ENCODE measurements around the gene GJB4.
"Not testable (repeated sequence)": the region's sequence is repeated elsewhere in the genome, so short reads cannot be mapped to it uniquely, and the experiment has no call there.

The GJB4 gene

GRCh38 chr1:34759503-34760357 lies at the start of gene GJB4:
Gene GJB4 (plus strand): TSS chr1:34759740. CDS start chr1:34761255, 1,515 bp downstream.
- no peak for DNase-seq

GRCh38 chr1:34710812-34711211 lies 48.7 kb upstream of the GJB4 start:
- no peak for DNase-seq

- DNase-seq = no peak
Observed at GRCh38 chr1:34711485-34711884, 48.1 kb upstream of the GJB4 start.

GRCh38 chr1:34712007-34712688 lies 47.4 kb upstream of the GJB4 start:
- DNase-seq = no peak

- DNase-seq = no peak
Observed at GRCh38 chr1:34713443-34713842, 46.1 kb upstream of the GJB4 start.

- DNase-seq = no peak
Observed at GRCh38 chr1:34714386-34714785, 45.2 kb upstream of the GJB4 start.

- no peak for DNase-seq
Observed at GRCh38 chr1:34715139-34715538, 44.4 kb upstream of the GJB4 start.

GRCh38 chr1:34721241-34721640 lies 38.3 kb upstream of the GJB4 start:
- DNase-seq = no peak

- DNase-seq = no peak
Observed at GRCh38 chr1:34721646-34722355, 37.7 kb upstream of the GJB4 start.

- DNase-seq = no peak
Observed at GRCh38 chr1:34726861-34727260, 32.7 kb upstream of the GJB4 start.

- DNase-seq = no peak
Observed at GRCh38 chr1:34730485-34730884, 29.1 kb upstream of the GJB4 start.

GRCh38 chr1:34732831-34733230 lies 26.7 kb upstream of the GJB4 start:
- not testable (repeated sequence) for DNase-seq

GRCh38 chr1:34736692-34737091 lies 22.8 kb upstream of the GJB4 start:
- DNase-seq = no peak

- not testable (repeated sequence) for DNase-seq
Observed at GRCh38 chr1:34737236-34737635, 22.3 kb upstream of the GJB4 start.

GRCh38 chr1:34739613-34740012 lies 19.9 kb upstream of the GJB4 start:
- no peak for DNase-seq

GRCh38 chr1:34740161-34740868 lies 19.2 kb upstream of the GJB4 start:
- peak in 1 of 2 experiments; percentile 35 for DNase-seq

GRCh38 chr1:34742667-34743270 lies 16.8 kb upstream of the GJB4 start:
- peak in 1 of 2 experiments; percentile 56 for DNase-seq

GRCh38 chr1:34743775-34744174 lies 15.8 kb upstream of the GJB4 start:
- no peak for DNase-seq

GRCh38 chr1:34744851-34745250 lies 14.7 kb upstream of the GJB4 start:
- no peak for DNase-seq

GRCh38 chr1:34745666-34746065 lies 13.9 kb upstream of the GJB4 start:
- DNase-seq = no peak

GRCh38 chr1:34746101-34746500 lies 13.4 kb upstream of the GJB4 start:
- no peak for DNase-seq
